GM04504 (cell line): Measurements from ENCODE around the gene TRMT44.
"Not testable (repeated sequence)": the region's sequence is repeated elsewhere in the genome, so short reads cannot be mapped to it uniquely, and the experiment has no call there.

ENCODE experiments used
- DNase-seq: peaks from one replicate; pipeline ENCODE4 v3.0.0-alpha.2; 2012; ENCODE audit warnings: low read depth

Gene TRMT44

GRCh38 chr4:8470451-8471024 is 30.0 kb downstream of the TRMT44 start:
- DNase-seq = no peak

- DNase-seq = no peak
Measured at GRCh38 chr4:8471211-8471875, 30.8 kb downstream of the TRMT44 start.

GRCh38 chr4:8472158-8472688 is 31.6 kb downstream of the TRMT44 start:
- DNase-seq = no peak

GRCh38 chr4:8472689-8473197 is 32.2 kb downstream of the TRMT44 start:
- peak; percentile 92 for DNase-seq

GRCh38 chr4:8473198-8473919 is 32.8 kb downstream of the TRMT44 start:
- DNase-seq = no peak

- no peak for DNase-seq
Measured at GRCh38 chr4:8473920-8474590, 33.5 kb downstream of the TRMT44 start.

- no peak for DNase-seq
Measured at GRCh38 chr4:8474856-8475255, 34.3 kb downstream of the TRMT44 start.

- DNase-seq = no peak
Measured at GRCh38 chr4:8475751-8476575, 35.4 kb downstream of the TRMT44 start.

GRCh38 chr4:8477095-8477635 is 36.6 kb downstream of the TRMT44 start:
- no peak for DNase-seq

- DNase-seq = no peak
Measured at GRCh38 chr4:8477676-8478075, 37.1 kb downstream of the TRMT44 start.

- DNase-seq = no peak
Measured at GRCh38 chr4:8478371-8478770, 37.8 kb downstream of the TRMT44 start.

- no peak for DNase-seq
Measured at GRCh38 chr4:8478801-8479744, 38.5 kb downstream of the TRMT44 start.

- no peak for DNase-seq
Measured at GRCh38 chr4:8480221-8480620, 39.6 kb downstream of the TRMT44 start.

GRCh38 chr4:8486643-8487042 is 46.1 kb downstream of the TRMT44 start:
- DNase-seq = not testable (repeated sequence)

GRCh38 chr4:8488791-8489369 is 48.3 kb downstream of the TRMT44 start:
- DNase-seq = no peak

GRCh38 chr4:8491478-8491877 is 50.9 kb downstream of the TRMT44 start:
- not testable (repeated sequence) for DNase-seq

- no peak for DNase-seq
Measured at GRCh38 chr4:8492174-8492573, 51.6 kb downstream of the TRMT44 start.

GRCh38 chr4:8493484-8493883 is 52.9 kb downstream of the TRMT44 start:
- DNase-seq = no peak

- no peak for DNase-seq
Measured at GRCh38 chr4:8494218-8494617, 53.6 kb downstream of the TRMT44 start.
